GM12878 (cell line): ENCODE measurements around the gene SMG9. TPM values are rescaled to one million over a fixed set of nuclear protein-coding genes. Genes with fewer than 3 reads are reported as not detected.

ENCODE experiments used
- ATAC-seq: fragments of 200-7000 bp; cut with Tn5 transposase; 3 replicates; pipeline ENCODE4 v1.9.1; 2020; ENCODE audit warnings: mild to moderate bottlenecking, moderate library complexity
- BruUV-seq: library from RNA; stranded (reverse); fragments of 400-500 nt; replicated peaks from 2 replicates; lab custom pipeline; 2021; lab: Mats Ljungman, UMichigan
- CTCF ChIA-PET: fragments of 300-600 bp; sonication (Branson Sonifier 250); formaldehyde crosslinking; extraction: SDS; loops from one replicate; lab custom pipeline; 2021; ENCODE audit warnings: inconsistent platforms; lab: Yijun Ruan, JAX
- POLR2A ChIA-PET: fragments of 350-600 bp; formaldehyde crosslinking; extraction: SDS; loops from one replicate; lab custom pipeline; 2021; ENCODE audit warnings: inconsistent platforms; lab: Charles Lee
- RAD21 ChIA-PET: fragments of 300-600 bp; sonication (Branson Sonifier 250); formaldehyde crosslinking; loops from one replicate; lab custom pipeline; 2023; ENCODE audit warnings: antibody characterized with exemption; ENCODE audit not compliant: unreplicated experiment; lab: Charles Lee
- SMC1A ChIA-PET: fragments of 300-600 bp; sonication (Branson Sonifier 250); formaldehyde crosslinking; loops from one replicate; lab custom pipeline; 2023; ENCODE audit not compliant: unreplicated experiment, uncharacterized antibody; lab: Charles Lee
- DNase-seq: peaks from one replicate; pipeline ENCODE4 v3.0.0-alpha.2; 2011; ENCODE audit warnings: low read depth, low spot score
- FAIRE-seq: peaks from 3 replicates; lab custom pipeline; 2011; peaks lifted over from hg19 to GRCh38; lab: Jason Lieb, UNC
- H2AFZ ChIP-seq: 2 replicates; pipeline ENCODE4 v1.6.0; 2011; ENCODE audit warnings: low read depth, low read length, control low read depth; ENCODE audit not compliant: control insufficient read depth
- H3K27ac ChIP-seq: 2 replicates; pipeline ENCODE4 v1.5.1; 2011; ENCODE audit warnings: control low read depth; ENCODE audit not compliant: control insufficient read depth, insufficient read depth
- H3K27me3 ChIP-seq, 2 experiments: replicated peaks in 1 of 2; 2 replicates each; pipeline versions ENCODE4 v1.6.0 to v1.6.1; 2011; ENCODE audit warnings: low read length in 1 of 2; ENCODE audit not compliant: control insufficient read depth in 2 of 2, insufficient read depth in 2 of 2
- H3K36me3 ChIP-seq, 2 experiments: 2 replicates each; pipeline ENCODE4 v1.5.1; 2011; ENCODE audit warnings: low read length in 1 of 2; ENCODE audit not compliant: control insufficient read depth in 2 of 2, insufficient read depth in 2 of 2
- H3K4me1 ChIP-seq: 2 replicates; pipeline ENCODE4 v1.6.1; 2011; ENCODE audit warnings: mild to moderate bottlenecking, low read length, moderate library complexity, mixed read lengths; ENCODE audit not compliant: control insufficient read depth, insufficient read depth
- H3K4me2 ChIP-seq: 2 replicates; pipeline ENCODE4 v1.6.0; 2011; ENCODE audit warnings: control low read depth; ENCODE audit not compliant: control insufficient read depth, insufficient read depth
- H3K4me3 ChIP-seq: fragments of 200-600 bp; sonication (generic); 2 replicates; pipeline ENCODE4 v1.5.1; 2016
- H3K79me2 ChIP-seq: 2 replicates; pipeline ENCODE4 v1.6.0; 2011; ENCODE audit warnings: low read length; ENCODE audit not compliant: control insufficient read depth, insufficient read depth
- H3K9ac ChIP-seq: 2 replicates; pipeline ENCODE4 v1.8.0; 2011; ENCODE audit warnings: low read length, control low read depth, mixed read lengths; ENCODE audit not compliant: control insufficient read depth, insufficient read depth
- H3K9me3 ChIP-seq: replicated peaks from 3 replicates; pipeline ENCODE4 v1.5.1; 2011; ENCODE audit warnings: mild to moderate bottlenecking, low read length; ENCODE audit not compliant: control insufficient read depth, insufficient read depth
- H4K20me1 ChIP-seq: 2 replicates; pipeline ENCODE4 v1.6.0; 2011; ENCODE audit not compliant: control insufficient read depth, insufficient read depth
- ATF7 ChIP-seq: fragments of 450-650 bp; IDR thresholded peaks from 2 replicates; pipeline ENCODE4 v1.6.1; 2016; ENCODE audit warnings: low read depth, mild to moderate bottlenecking
- ESRRA ChIP-seq: IDR thresholded peaks from 2 replicates; pipeline ENCODE4 v1.6.1; 2012; ENCODE audit warnings: mild to moderate bottlenecking, low read length, improper control_type of control experiment
- MEF2B ChIP-seq: fragments of 450-650 bp; IDR thresholded peaks from 2 replicates; pipeline ENCODE4 v1.6.1; 2018; ENCODE audit warnings: mild to moderate bottlenecking, moderate library complexity; ENCODE audit not compliant: partially characterized antibody, poor library complexity, severe bottlenecking
- PAX8 ChIP-seq: fragments of 450-650 bp; IDR thresholded peaks from 2 replicates; pipeline ENCODE4 v1.6.1; 2017; ENCODE audit warnings: mild to moderate bottlenecking, moderate library complexity
- RAD51 ChIP-seq: fragments of 450-650 bp; IDR thresholded peaks from 2 replicates; pipeline ENCODE4 v1.6.1; 2016; ENCODE audit warnings: moderate library complexity, mild to moderate bottlenecking, inconsistent platforms
- TCF12 ChIP-seq: IDR thresholded peaks from 2 replicates; pipeline ENCODE4 v1.6.1; 2011; ENCODE audit warnings: low read depth, mild to moderate bottlenecking, low read length
- TCF3 ChIP-seq: IDR thresholded peaks from 2 replicates; pipeline ENCODE4 v1.6.1; 2012; ENCODE audit warnings: low read depth, mild to moderate bottlenecking, low read length, borderline replicate concordance; ENCODE audit not compliant: insufficient read depth
- ZBTB40 ChIP-seq: fragments of 450-650 bp; IDR thresholded peaks from 2 replicates; pipeline ENCODE4 v1.6.1; 2016; ENCODE audit warnings: mild to moderate bottlenecking, moderate library complexity, borderline replicate concordance
- ZNF207 ChIP-seq: fragments of 450-650 bp; IDR thresholded peaks from 2 replicates; pipeline ENCODE4 v1.6.1; 2014; ENCODE audit warnings: antibody characterized with exemption, mild to moderate bottlenecking, borderline replicate concordance
- ZNF687 ChIP-seq: fragments of 450-650 bp; IDR thresholded peaks from 2 replicates; pipeline ENCODE4 v1.6.1; 2017; ENCODE audit warnings: mild to moderate bottlenecking, moderate library complexity
- WGBS: methylation state at CpG from one replicate; pipeline ENCODE4 v1.1.6; 2016; ENCODE audit warnings: low lambda C conversion rate; ENCODE audit not compliant: insufficient replicate concordance, insufficient coverage; ENCODE audit errors: missing lambda C conversion rate; 5-methylcytosine and 5-hydroxymethylcytosine counted together
- in situ Hi-C: fragments of 300-500 bp; cut with MboI; formaldehyde crosslinking; loops from 9 replicates; pipeline ENCODE4 v1.14.3; 2018; ENCODE audit warnings: mixed read lengths
- intact Hi-C: fragments of 100-400 bp; cut with micrococcal nuclease; formaldehyde crosslinking; loops from one replicate; pipeline ENCODE4 v1.14.2; 2022; ENCODE audit not compliant: unreplicated experiment
- polyA plus RNA-seq, 11 experiments: library from polyadenylated mRNA; depleted of rRNA in 4 of 11; unstranded in 6 of 11; stranded (reverse) in 5 of 11; fragments of >200 nt; fragmentation: Nextera tagmentation in 4 of 11; fragmentation: Illumina TruSeq in 1 of 11; extraction: Ambion mirVana in 4 of 11; extraction: Trizol in 1 of 11; gene quantifications; 1 replicate in 1 of 11; 2 replicates in 10 of 11; pipeline versions ENCODE4 v1.2.1 to v1.2.3, GENCODE V29; 2011 to 2016; ENCODE audit warnings: inconsistent platforms in 2 of 11, missing spikeins in 2 of 11, low read depth in 1 of 11
- total RNA-seq, 4 experiments: library from RNA; depleted of rRNA in 3 of 4; stranded (reverse); fragments of >200 nt in 3 of 4; fragmentation: Illumina TruSeq in 1 of 4; extraction: Trizol in 1 of 4; gene quantifications; 2 replicates each; pipeline versions ENCODE4 v1.2.1 to v1.2.3, GENCODE V29; 2013 to 2021

Gene SMG9
- total and polyA plus RNA-seq, 10 of the 15 experiments (the other 5 are each of a cell fraction or from before 2014, with no cell fraction given): 0.69 to 52.2 (median 28.1) TPM

- no TSS peak for BruUV-seq
- ChIA-PET CTCF (interaction anchor here (1.0 to 9.2 kb wide), 7 partner anchors 11 to 183 kb away, joined by 3 to 324 read pairs (median 8); partner anchors contain the start of genes IRGQ and SMG9), POLR2A (interaction anchor here (0.9 to 8.4 kb wide), 5 partner anchors 19 to 183 kb away, joined by 3 to 389 read pairs (median 13); partner anchors contain the start of genes IRGQ and SMG9), SMC1A (interaction anchor here (0.8 to 8.3 kb wide), 12 partner anchors 8 to 254 kb away, joined by 3 to 325 read pairs (median 4); partner anchors contain the start of genes PLAUR and SMG9), RAD21 (interaction anchor here (1.8 to 7.4 kb wide), 7 partner anchors 13 to 110 kb away, joined by 5 to 148 read pairs (median 86); partner anchors contain the start of genes PLAUR and SMG9)
- Histone ChIP-seq H3K9me3 (no peaks in the 10 kb centered on the region), H3K36me3 (peaks cover 3 to 10% of the 10 kb centered on the region in 2 experiments), H2AFZ (no peak overlapping the region), H3K4me3 (peak overlapping the region; percentile 100), H3K27me3 (no peaks in the 10 kb centered on the region), H4K20me1 (no peaks in the 10 kb centered on the region), H3K27ac (peak overlapping the region; percentile 95), H3K79me2 (peaks cover 64% of the 10 kb centered on the region), H3K9ac (peak overlapping the region; percentile 88), H3K4me2 (peak overlapping the region; percentile 83), H3K4me1 (peaks cover 57% of the 10 kb centered on the region)
- ATAC-seq: no peak
- WGBS: 0% methylated on average over 1 of the region's 1 CpG
- DNase-seq: no peak
- intact Hi-C loops: loop anchor here (2.0 kb wide), 1 partner anchor 110 kb away; no protein-coding TSS in a partner anchor
- no peak for FAIRE-seq
- in situ Hi-C loops: no loop called here
- TF ChIP-seq ZNF207: no peak
- TF ChIP-seq ZBTB40: no peak
- 0 out of 2 replicates have a peak, but pooled peaks have one; percentile 18 for TF ChIP-seq TCF3
- TF ChIP-seq RAD51: peak; percentile 21; the same call in 1 of the 2 replicates
- TF ChIP-seq MEF2B: peak; percentile 65
- TF ChIP-seq TCF12: peak; percentile 63; the same call in 1 of the 2 replicates
- TF ChIP-seq ZNF687: no peak; the same call in 1 of the 2 replicates
- TF ChIP-seq ATF7: peak; percentile 49
- TF ChIP-seq ESRRA: no peak
- no peak for TF ChIP-seq PAX8
Observed at GRCh38 chr19:43778651-43779050, 23.9 kb upstream of the SMG9 start.
